Amygdala (tissue), 56 donors: ENCODE measurements around the gene EPHX1.

Experiments
- DNase-seq, 56 donors: peaks; one replicate each; lab custom pipeline; 2025; lab: John Stamatoyannopoulos, UW

Gene EPHX1

GRCh38 chr1:225838793-225839192 lies 28.9 kb downstream of the EPHX1 start:
- DNase-seq = no peak

GRCh38 chr1:225840223-225840610 lies 30.3 kb downstream of the EPHX1 start:
- no peak for DNase-seq

DNA sequence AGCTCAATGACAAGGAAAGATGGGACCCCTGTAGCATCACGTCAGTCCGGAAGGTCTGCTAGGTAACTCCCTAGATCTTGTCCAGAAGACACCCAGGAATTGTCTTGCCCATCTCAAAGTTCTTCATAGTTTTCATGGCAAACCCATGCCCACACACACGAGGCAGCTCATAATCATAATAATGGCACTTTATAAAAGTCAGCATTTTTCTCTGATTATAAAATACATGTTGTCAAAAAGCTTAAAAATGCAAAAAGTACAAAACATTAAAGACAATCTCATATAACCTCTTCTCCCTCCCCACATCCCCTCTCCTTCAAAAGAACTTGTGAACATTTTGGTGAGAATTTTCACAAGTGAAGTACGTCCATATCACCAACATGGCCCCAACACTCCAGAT lies 30.8 kb downstream of the EPHX1 start:
- no peak for DNase-seq

DNA sequence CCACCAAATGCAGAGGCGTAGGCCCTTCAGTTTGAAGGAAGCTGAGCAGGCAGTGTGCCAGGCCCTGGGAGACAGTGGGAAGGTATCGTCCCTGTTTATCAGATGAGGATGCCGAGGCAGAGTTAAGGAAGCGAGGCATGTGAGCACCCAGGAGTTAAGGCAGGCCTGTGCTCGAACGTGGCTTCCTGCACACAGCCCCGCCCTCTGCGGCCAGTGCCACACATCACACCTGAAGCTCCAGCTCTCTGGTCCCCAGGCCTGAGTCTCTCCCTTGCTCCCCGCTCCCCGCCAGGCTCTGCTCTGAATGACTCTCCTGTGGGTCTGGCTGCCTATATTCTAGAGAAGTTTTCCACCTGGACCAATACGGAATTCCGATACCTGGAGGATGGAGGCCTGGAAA lies 32.1 kb downstream of the EPHX1 start:
- DNase-seq = peak in 1 of 56 donors; percentile 31

- DNase-seq = no peak
Observed at GRCh38 chr1:225842788-225843425, 33.0 kb downstream of the EPHX1 start.

GRCh38 chr1:225843426-225843795 lies 33.5 kb downstream of the EPHX1 start:
- DNase-seq = no peak

DNA sequence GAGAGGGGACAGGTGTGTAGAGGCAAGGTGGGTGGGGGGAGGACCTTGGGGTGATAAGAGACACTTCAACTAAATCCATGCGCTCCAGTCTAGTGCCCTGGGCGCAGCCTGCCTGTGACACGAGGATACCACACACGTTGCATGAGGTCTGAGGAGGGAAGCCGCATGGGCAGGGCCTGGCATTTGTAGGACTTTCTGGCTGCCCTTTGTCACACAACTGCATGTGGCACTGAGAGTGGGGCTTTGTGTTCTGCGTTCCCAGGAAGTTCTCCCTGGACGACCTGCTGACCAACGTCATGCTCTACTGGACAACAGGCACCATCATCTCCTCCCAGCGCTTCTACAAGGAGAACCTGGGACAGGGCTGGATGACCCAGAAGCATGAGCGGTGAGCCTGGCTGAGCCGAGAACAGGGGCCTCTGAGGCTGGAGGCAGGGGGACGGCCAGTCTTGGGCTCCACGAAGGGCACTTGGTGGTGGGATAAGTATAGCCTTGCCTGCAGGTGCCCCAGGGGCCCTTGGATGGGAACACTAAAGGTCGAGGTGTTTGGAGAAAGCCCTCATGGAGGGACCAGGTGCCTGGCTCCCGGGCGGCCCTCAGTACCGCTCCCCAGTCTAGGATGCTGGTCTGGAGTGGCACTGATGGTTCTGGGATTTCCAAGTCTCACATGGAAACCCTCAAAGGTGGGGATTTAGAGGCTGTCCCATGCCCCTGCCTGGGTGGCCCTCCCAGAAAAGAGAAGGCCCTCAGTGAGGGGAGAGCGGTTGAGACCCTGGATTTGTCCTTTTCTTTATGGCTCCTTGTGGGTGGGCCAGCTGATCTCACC lies 34.5 kb downstream of the EPHX1 start:
- peak in 5 of 56 donors; percentile 21 to 35 (median 33) for DNase-seq

GRCh38 chr1:225845097-225845496 lies 35.2 kb downstream of the EPHX1 start:
- no peak for DNase-seq

DNA sequence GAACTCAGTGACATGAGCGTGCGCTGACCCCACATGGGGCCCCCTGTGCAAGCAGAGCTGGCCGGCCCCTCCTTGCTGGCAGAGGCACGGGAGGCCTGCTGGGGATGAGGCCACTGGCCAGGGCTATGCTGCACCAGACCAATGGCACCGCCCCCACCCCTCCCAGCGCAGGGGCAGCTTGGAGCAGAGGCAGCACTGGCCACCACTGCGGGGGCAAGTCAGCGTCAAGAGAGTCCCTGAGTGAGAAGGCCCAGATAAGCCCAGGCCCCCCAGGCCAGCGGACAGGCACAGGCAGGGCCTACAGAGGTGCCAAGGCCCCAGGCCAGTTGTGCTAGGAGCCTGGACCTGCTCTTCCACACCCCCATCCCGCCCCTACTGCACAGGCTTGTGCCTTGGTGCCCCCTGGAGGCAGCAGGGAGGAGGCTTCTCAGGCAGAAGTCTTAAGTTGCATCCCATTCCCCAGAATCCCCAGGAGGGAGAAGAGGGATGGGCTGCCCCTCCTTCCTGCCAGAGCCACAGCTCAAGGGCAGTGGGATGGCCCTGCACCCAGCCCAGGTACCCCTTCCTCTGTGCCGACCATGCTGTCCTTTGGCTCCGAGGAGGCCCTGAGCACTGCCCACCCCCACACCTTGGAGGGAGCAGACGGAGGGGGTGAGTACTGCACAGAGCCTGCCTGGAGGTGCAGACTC lies 35.8 kb downstream of the EPHX1 start:
- peak in 27 of 56 donors; percentile 10 to 67 (median 42) for DNase-seq

DNA sequence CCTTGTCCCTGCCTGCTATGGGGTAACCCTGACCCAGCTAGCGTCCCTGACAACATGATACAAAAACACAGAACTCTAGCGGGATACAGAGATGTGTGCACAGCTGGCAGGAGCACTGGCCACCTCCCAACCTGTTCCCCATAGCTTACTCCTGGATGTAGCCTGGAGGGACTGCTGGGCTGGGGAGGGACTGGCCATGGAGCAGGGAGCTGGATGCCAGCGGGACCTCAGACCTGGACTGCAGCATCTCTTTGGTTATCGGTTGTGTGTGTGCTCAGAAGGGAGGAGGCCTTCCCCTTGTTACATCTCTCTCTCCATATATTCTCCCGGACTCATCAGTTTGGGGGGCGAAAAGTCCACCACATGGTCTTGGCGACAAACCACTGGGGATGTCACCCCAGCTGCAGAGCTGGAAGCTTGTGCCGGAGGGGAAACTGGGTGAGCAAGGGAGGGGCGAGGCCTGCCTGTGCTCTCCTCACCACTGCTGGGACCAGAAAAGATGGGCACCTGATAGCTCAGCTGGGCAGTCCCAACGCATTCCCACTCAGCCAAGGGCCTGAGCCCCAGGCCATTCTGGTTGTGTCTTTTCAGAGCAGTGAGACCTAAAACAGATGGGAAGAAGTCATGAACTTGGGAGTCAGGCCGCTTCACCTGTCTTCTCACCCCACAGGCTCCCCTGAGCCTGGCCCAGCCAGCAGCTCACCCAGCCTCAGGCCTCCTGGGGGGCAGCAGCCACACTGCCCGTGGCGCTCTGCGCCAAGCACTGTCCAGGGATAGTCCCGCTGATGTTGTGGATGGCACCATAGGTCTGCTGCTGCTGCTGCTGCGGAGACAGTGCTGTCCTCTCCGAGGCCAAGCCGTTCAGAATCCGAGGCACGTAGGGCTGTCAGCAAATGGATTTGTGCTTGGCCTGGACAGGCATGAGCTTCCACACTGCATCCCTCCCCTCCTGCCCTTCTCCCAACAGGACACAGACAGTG lies 36.7 kb downstream of the EPHX1 start:
- DNase-seq = peak in 2 of 56 donors; percentile 45 to 47

GRCh38 chr1:225847610-225848009 lies 37.7 kb downstream of the EPHX1 start:
- DNase-seq = no peak

GRCh38 chr1:225848030-225848955 lies 38.4 kb downstream of the EPHX1 start:
- peak in 48 of 56 donors; percentile 28 to 87 (median 63) for DNase-seq

GRCh38 chr1:225849925-225850324 lies 40.0 kb downstream of the EPHX1 start:
- peak in 11 of 56 donors; percentile 5 to 73 (median 30) for DNase-seq

DNA sequence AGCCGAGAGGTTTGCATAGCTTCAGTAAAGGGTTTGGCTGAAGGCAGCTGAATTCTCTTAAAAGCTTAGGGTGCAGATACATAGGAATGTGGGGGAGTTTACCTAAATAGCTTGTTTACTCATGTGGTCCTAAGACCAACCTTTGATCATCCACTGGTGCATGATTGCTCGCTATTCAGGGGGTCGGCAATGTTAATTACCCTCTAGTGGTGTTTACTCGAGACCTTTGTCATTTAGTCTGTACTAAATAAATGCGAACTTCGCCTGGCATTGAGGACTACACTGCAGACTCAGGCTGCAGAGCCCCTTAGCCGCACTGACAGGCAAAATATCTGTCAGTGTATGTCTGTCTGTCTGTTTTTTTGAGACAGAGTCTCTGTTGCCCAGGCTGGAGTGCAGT lies 40.4 kb downstream of the EPHX1 start:
- no peak for DNase-seq

GRCh38 chr1:225851805-225852204 lies 41.9 kb downstream of the EPHX1 start:
- no peak for DNase-seq

DNA sequence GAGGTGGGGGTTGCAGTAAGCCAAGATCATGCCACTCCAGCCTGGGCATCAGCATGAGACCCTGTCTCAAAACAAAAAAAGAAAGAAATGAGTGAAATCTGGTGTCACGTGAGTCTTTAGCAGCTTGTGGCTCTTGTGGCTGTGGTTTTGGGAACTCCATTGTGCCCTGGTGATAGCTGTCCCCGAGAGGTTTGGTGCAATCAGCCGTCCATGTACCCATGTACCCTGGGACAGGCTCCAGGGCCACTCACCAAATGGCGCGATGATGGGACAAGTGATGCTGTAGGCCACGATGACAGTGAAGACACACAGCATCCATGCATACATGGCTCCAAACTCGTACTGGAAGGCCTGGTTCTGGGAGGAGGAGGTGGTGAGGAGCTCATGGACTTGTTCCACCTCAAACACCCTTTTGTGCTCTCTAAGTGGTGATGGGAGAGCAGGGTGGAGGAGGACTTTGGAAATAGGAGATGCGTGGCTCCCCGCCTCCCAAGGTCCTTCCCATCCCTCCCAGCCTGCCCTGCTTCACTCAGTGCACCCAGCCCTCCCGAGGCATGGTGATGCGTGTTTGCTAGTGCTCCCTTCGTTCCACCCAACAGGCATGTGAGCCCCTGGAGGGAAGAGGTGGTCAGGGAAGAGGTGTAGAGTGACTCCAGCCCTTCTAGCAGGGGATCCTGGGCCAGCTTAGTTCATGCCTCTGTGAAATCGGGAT lies 42.6 kb downstream of the EPHX1 start:
- no peak for DNase-seq

- DNase-seq = no peak
Observed at GRCh38 chr1:225853441-225853840, 43.5 kb downstream of the EPHX1 start.

DNA sequence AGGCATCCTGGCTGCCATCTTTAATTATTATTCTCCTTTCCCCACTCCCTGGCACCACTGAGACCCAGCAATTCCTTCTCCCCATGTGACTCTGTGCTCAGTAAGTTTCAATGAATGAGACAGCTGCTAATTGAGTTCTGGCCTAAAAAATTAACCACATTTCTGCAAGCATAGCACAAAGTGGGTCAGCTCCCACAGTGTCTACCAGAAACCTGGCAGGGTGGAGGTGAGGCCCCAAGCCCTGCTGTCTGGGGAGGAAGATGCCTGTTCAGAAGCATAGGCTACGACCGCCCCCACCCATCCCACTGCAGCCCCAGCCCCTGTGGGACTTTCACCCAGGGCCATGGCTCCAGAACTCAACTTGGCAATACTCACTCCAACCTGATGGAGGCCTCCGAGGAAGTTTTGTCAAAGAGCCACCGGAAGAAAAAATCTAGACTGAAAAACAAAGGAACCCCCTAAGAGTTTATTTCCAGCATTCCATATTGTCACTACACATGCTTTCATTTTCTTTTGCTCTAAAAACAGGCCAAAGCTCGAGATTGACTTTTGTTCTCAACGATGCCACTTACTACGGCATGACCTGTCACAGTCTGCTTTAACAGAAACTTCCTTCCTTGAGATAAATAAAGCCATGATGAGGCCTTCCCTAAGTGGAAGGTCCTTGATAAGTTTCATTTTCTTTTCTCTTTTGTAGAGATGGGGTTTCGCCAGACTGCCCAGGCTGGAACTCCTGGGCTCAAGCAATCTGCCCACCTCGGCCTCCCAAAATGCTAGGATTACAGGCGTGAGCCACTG lies 45.8 kb downstream of the EPHX1 start:
- DNase-seq = peak in 6 of 56 donors; percentile 15 to 44 (median 28)
